ENCODE results near the gene PAPOLG. TPM values are rescaled to one million over a fixed set of nuclear protein-coding genes. Genes with fewer than 3 reads are reported as not detected.

The PAPOLG gene
- total RNA-seq: 10.8 TPM

DNA sequence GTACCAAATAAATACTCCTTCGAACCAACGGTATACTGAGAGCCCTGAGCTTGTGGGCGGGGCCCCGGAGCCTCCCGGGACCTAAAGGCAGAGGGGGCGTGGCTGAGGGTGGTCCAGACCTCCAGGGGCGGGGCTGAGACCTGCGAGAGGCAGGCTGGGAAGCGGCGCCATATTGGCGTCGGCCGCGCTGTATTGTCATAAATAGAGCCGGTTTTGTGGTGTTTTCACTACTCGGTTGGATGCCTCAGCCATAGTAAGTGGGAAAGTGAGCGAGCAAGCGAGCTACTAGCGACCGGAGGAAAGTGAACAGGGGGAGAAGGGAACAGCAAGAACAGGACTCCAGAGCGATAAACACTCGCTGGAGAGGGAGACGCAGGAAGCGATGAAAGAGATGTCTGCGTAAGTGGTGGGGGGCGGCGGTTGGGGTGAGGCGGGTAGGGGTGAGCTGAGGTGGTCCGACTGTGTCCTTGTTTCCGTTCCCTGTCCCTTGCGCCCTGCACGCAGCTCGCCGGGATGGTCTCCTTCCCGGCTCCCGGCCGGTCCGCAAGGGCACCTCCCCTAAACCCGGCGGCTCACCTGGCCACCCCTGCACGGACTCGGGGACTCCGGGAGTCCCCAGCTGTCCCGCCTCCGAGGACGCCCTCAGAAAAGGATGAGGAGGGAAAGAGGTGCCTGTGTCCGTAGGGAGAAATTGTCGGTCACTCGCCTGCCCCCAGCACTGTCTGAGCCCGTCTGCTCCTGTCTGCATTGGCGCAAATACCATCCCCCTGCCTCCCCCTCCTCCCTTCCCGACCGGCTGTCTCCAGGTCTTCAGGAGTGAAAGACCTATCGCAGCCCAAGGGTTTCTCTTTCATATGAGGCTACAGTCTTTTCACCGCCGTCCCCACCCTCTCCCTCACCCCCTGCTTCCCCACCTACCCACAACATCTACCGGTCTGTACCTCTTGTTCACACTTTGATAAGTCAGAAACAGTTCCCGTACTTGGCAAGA is at the start of gene PAPOLG:
Gene PAPOLG (plus strand): TSS at position 172 of the 991 bp plus-strand sequence. CDS start 211 bp downstream, at position 383.
- peak; percentile 95 for DNase-seq (ENCODE audit: low spot score)

- DNase-seq (ENCODE audit: low spot score): no peak
These were observed 48.2 kb upstream of the PAPOLG start for GRCh38 chr2:60707750-60708371.

- DNase-seq (ENCODE audit: low spot score): no peak
These were observed 47.3 kb upstream of the PAPOLG start for GRCh38 chr2:60708630-60709320.

GRCh38 chr2:60710707-60711106 is 45.4 kb upstream of the PAPOLG start:
- peak; percentile 32 for DNase-seq (ENCODE audit: low spot score)

- DNase-seq (ENCODE audit: low spot score): no peak
These were observed 40.5 kb upstream of the PAPOLG start for GRCh38 chr2:60715561-60715960.

GRCh38 chr2:60717691-60718090 is 38.4 kb upstream of the PAPOLG start:
- DNase-seq (ENCODE audit: low spot score): peak; percentile 22

DNA sequence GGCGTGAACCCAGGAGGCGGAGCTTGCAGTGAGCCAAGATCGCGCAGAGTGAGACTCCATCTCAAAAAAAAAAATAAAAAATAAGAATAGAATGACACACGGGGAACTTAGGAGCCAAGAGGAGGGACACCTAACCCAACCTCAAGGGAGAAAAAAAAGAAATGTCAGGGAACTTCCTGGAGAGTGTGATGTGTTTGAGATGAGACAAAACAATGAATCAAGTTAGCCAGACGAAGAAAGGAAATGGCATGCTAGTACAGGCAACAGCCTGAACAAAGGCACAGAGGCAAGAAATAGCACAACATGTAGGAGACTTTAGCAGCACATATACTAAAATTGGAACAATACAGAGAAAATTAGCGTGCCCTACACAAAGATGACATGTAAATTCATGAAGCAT is 36.7 kb upstream of the PAPOLG start:
- DNase-seq (ENCODE audit: low spot score): no peak

DNA sequence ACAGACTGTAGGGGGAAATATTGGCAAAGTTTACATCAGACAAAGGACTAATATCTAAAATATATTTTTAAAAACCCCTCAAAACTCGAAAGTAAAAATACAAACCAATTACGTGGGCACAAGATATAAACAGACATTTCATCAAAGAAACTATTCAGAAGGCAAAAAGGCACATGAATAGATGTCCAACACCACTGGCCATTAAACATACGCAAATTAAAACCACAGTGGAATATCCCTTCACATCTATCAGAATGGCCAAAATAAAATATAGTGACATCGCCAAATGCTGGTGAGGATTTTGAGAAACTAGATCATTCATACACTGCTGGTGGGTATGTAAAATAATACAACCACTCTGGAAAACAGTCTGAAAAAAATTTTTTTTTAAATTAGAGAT is 30.6 kb upstream of the PAPOLG start:
- no peak for DNase-seq (ENCODE audit: low spot score)

DNA sequence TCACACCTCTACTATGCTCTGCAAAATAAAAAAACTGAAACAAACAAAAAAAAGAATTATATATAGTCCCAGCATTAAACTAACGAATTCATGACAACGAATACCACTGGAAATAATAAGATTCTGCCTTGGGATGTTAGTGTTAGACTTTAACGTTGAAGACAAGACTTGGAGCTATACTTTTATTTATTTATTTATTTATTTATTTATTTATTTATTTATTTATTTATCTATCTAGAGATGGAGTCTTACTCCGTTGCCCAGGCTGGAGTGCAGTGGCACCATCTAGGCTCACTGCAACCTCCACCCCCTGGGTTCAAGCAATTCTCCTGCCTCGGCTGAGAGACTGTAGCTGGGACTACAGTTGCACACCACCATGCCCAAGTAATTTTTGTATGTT is 27.2 kb upstream of the PAPOLG start:
- no peak for DNase-seq (ENCODE audit: low spot score)

DNA sequence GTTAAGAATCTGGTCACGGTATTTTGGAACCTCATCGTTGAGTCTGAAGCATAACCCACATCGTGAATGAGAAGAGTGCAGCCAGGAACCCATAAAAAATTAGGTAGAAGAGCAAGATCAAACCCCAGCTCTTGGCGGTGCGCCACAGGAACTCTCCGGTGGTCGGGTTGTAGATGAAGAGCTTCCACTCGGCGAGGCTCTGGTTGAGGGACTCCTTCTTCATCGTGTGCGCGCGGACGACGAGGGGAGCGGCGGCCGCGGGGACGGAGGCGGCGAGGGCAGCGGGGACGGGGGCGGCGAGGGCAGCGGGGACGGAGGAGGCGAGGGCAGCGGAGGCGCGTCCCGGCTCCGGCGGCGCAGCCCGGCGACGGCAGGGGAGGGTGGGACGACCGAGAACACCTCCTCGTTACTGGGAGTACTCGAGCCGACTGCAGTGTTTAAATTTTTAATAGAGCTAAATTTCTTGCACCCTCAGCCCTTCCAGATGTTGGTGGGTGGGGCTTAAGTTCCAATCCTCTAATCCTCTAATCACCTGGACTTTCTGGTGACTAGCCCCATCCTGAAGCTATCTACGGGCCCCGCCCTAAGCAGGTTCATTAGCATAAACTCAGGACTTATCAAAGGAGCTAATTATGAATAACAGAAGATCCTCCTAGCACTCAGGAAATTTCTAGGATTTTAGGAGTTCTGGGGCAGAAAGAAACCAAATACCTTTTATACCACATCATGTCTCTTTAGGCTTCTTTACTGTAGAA is 20.4 kb upstream of the PAPOLG start:
- no peak for DNase-seq (ENCODE audit: low spot score)

DNA sequence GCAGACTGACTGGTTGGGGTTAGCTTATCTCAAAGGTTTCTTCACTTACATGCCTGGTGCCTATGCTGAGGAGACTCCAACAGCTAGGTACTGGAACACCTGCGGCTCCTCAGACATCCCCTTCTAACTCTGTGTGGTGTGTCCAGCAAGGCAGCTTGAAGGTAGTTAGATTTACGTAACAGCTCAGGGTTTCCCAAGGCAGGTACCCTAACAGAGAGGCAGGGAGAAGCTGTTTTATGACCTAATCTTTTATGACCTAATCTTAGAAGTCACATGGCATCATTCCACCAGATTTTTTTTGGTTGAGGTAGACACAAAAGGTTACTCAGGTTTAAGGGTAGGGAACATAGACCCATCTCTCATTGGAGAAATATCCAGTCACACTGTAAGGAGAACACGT is 17.4 kb upstream of the PAPOLG start:
- DNase-seq (ENCODE audit: low spot score): no peak

DNA sequence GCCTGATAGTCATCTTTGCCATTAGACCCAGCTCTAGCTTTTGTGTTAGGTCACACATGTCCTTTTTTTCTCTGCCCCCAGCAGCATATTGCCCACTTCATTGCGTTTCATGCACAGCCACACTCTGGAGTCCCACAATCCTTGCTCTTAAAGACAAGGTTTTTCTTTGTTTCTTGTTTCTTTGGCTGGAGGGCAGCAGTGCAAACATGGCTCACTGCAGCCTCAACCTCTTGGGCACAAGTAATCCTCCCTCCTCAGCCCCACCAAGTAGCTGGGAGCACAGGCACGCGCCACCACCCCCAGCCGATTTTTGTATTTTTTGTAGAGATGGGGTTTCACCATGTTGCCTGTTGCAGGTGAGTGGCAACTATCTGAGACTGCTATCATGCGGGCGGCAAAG is 16.9 kb upstream of the PAPOLG start:
- DNase-seq (ENCODE audit: low spot score): no peak

- DNase-seq (ENCODE audit: low spot score): no peak
These were observed 14.5 kb upstream of the PAPOLG start for GRCh38 chr2:60741576-60741975.

DNA sequence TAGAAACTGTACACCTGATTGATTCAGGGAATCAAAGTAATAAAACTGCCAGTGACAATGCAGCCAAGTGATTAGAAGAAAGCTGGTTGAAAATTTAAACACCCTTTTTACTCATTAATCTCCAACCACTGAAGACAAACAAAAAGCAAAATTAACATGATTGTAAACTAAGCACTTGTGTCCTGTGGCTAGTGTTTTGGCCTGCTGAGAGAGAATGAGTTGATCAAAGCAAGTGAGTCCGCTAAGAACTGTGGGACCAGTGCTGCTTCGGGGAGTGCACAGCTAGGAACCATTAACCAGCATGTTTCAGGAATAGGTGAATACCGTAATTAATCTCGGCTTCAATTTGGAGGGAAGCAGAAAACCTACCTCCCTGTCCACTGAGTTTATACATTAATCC is 13.6 kb upstream of the PAPOLG start:
- DNase-seq (ENCODE audit: low spot score): no peak

GRCh38 chr2:60745330-60745729 is 10.7 kb upstream of the PAPOLG start:
- DNase-seq (ENCODE audit: low spot score): no peak

DNA sequence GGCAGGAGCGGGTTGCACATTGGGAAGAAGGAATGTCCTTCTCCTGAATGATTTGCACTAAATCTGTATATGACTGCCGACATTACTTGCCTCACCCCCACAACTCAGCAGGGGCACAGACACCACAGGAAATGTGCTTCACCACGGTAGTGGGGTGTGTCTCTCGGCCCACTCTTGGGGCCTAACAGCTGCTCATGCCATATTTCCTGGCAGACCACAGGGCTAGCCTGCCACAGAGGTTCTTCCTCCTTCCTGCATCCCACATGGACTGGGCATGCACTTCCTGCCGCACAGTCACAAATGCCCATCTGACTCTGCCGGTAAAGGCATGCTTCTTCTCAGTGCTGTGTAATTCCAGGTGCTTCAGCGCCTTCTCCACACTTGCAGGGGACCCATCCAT is 10.3 kb upstream of the PAPOLG start:
- DNase-seq (ENCODE audit: low spot score): no peak

- DNase-seq (ENCODE audit: low spot score): no peak
These were observed 9.8 kb upstream of the PAPOLG start for GRCh38 chr2:60746318-60746717.

- DNase-seq (ENCODE audit: low spot score): no peak
These were observed 3.6 kb downstream of the PAPOLG start for GRCh38 chr2:60759654-60760053.

GRCh38 chr2:60764736-60765534 is 8.9 kb downstream of the PAPOLG start:
- DNase-seq (ENCODE audit: low spot score): no peak

DNA sequence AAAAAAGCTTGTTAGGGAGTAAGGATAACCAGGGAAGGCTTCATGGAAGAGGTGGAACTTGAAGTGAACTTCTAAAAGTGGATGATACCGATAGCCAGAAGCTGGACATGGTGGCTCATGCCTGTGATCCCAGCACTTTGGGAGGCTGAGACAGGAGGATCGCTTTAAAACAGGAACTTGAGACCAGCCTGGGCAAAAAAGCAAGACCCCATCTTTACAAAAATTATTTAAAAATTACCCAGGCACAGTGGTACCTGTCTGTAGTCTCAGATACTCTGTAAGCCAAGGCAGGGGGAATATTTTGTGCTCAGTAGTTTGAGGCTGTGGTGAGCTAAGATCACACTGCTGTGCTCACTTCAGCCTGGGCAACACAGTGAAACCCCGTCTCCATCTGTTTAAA is 10.2 kb downstream of the PAPOLG start:
- DNase-seq (ENCODE audit: low spot score): no peak

DNA sequence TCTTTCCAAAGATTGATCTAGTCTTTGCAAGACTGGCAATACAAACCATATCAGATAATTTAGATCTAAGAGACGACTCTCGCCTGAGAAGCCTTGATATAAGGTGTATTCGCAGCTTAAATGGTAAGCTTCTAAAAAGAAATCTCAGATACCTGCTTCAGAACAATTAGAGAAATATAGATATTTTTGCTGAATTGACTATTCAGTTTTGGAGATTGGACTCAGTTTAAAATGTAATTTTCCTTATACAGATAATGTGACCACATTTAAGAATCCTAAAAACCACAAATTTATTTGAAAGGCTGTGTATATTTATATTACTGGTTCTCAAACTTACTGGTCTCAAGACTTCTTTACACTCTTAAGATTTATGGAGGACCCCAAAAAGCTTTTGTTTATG is 15.4 kb downstream of the PAPOLG start:
- no peak for DNase-seq (ENCODE audit: low spot score)
